Neutrophil (primary cell): ENCODE measurements around the gene LY6G5C.

Source experiments
- H3K27ac ChIP-seq: fragments of 200-600 bp; sonication (generic); 2 replicates; pipeline ENCODE4 v1.5.1; 2016; ENCODE audit warnings: mild to moderate bottlenecking, moderate library complexity
- H3K27me3 ChIP-seq: fragments of 200-600 bp; sonication (generic); 2 replicates; pipeline ENCODE4 v1.6.0; 2016; ENCODE audit warnings: mild to moderate bottlenecking
- H3K36me3 ChIP-seq: fragments of 200-600 bp; sonication (generic); 2 replicates; pipeline ENCODE4 v1.5.1; 2017
- H3K4me1 ChIP-seq, 2 experiments: fragments of 200-600 bp in 1 of 2; sonication (generic) in 1 of 2; 1 replicate in 1 of 2; 2 replicates in 1 of 2; pipeline versions ENCODE4 v1.5.1 to v1.6.1; 2013 to 2016; ENCODE audit warnings: low read depth in 1 of 2, low read length in 1 of 2, mild to moderate bottlenecking in 1 of 2, moderate library complexity in 1 of 2; ENCODE audit not compliant: control insufficient read depth in 1 of 2, insufficient read depth in 1 of 2
- H3K4me3 ChIP-seq, 2 experiments: fragments of 200-600 bp in 1 of 2; sonication (generic) in 1 of 2; 1 replicate in 1 of 2; 2 replicates in 1 of 2; pipeline ENCODE4 v1.5.1; 2013 to 2016; ENCODE audit warnings: low read depth in 1 of 2, low read length in 1 of 2, mild to moderate bottlenecking in 1 of 2, moderate library complexity in 1 of 2
- H3K9me3 ChIP-seq: fragments of 200-600 bp; sonication (generic); 2 replicates; pipeline ENCODE4 v1.5.1; 2016
- TF ChIP-seq, protein P1 (sequence below): fragments of 200-600 bp; sonication (generic); IDR thresholded peaks from 2 replicates; pipeline ENCODE4 v1.5.1; 2016; ENCODE audit warnings: antibody characterized with exemption

The LY6G5C gene

DNA sequence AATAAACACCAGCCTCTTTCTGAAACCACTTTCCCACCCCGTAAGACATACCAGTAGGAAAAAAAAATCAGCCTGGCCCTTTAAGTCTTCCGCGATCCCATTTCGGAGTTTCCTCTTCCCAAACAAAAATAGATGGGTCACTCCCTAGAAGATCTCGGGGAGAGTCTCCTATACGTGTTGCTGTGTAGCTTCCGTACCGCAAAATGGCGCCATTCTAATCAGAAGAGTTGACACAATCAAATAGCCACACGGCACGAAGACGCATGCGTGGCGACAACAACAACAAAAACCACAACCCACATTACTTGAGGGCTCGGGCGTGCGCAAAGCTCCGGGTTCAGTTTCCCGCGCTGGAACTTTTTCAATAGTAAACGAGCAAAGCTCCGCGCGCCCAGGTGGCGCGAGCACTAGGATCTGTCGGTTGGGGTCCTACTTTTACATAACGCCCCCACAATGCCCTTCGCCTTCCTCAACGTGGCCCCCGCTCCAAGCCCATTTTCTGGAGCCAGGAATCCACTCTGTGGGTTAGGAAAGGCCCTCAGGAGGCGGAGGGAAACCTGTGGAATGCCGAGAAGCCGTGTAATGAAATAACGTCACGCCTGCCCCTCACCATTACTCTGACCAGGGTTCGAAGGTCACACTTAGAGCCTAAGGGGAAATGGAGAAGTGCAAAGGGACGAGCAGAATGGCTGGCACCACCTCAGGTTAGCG lies 15.9 kb downstream of the LY6G5C start, which contains the start of gene GPANK1:
TSS of gene GPANK1 (minus strand) at position 208 of the 711 bp plus-strand sequence. CDS start 519 bp downstream, outside the sequence.
- Histone ChIP-seq H3K9me3 (no peaks in the 10 kb centered on the region), H3K36me3 (peaks cover 57% of the 10 kb centered on the region), H3K4me3 (peak within 1 kb of the TSS; percentile 81 to 97), H3K4me1 (peaks cover 47 to 59% of the 10 kb centered on the region in 2 experiments), H3K27me3 (no peaks in the 10 kb centered on the region), H3K27ac (peak within 1 kb of the TSS; percentile 96)
- TF ChIP-seq, protein P1, sequence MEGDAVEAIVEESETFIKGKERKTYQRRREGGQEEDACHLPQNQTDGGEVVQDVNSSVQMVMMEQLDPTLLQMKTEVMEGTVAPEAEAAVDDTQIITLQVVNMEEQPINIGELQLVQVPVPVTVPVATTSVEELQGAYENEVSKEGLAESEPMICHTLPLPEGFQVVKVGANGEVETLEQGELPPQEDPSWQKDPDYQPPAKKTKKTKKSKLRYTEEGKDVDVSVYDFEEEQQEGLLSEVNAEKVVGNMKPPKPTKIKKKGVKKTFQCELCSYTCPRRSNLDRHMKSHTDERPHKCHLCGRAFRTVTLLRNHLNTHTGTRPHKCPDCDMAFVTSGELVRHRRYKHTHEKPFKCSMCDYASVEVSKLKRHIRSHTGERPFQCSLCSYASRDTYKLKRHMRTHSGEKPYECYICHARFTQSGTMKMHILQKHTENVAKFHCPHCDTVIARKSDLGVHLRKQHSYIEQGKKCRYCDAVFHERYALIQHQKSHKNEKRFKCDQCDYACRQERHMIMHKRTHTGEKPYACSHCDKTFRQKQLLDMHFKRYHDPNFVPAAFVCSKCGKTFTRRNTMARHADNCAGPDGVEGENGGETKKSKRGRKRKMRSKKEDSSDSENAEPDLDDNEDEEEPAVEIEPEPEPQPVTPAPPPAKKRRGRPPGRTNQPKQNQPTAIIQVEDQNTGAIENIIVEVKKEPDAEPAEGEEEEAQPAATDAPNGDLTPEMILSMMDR: no peak

DNA sequence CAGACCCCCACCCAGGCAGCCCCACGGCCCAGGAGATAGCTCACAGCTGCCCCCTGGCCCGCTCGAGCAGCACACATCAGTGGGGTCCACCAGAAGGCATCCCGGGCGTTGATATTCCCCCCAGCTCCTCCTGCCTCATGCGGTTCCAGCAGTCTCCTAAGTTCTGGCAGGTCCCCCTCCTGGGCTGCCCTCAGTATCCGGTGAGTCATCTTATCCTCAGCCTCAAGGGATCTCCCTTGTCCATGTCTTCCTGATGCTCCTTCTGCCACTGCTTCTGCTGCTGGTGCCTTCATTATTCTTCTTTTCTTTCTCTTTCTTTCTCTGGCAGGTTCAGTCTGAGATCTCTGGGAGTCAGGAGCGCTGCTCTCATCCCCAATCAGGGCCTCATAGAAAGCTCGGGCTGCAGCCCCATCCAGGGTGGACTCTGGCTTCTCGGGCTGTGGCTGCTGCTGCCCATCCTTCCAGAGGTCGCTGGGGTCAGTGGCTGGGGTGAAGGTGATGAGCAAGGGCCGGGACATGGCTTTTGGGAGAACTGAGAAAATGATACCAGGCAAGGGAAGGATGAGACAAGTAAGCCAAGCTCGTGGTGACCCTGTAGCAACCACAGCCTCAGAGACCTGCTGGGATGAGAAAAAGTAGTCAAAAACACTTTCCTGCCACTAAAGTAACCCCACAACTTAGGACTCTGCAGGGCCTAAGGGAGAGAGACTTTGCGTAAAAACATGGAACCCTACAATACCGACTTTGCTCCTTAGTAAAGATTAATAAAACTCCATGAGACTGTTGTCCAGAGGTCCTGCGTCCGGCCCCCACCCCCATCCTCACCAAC lies 16.7 kb downstream of the LY6G5C start:
- H3K4me1 ChIP-seq: peaks cover 55 to 67% of the 10 kb centered on the region in 2 experiments
- peak overlapping the region; percentile 81 to 97 for H3K4me3 ChIP-seq
- TF ChIP-seq, protein P1: no peak
- peak overlapping the region; percentile 96 for H3K27ac ChIP-seq
- no peaks in the 10 kb centered on the region for H3K9me3 ChIP-seq
- H3K27me3 ChIP-seq: no peaks in the 10 kb centered on the region
- peaks cover 50% of the 10 kb centered on the region for H3K36me3 ChIP-seq

DNA sequence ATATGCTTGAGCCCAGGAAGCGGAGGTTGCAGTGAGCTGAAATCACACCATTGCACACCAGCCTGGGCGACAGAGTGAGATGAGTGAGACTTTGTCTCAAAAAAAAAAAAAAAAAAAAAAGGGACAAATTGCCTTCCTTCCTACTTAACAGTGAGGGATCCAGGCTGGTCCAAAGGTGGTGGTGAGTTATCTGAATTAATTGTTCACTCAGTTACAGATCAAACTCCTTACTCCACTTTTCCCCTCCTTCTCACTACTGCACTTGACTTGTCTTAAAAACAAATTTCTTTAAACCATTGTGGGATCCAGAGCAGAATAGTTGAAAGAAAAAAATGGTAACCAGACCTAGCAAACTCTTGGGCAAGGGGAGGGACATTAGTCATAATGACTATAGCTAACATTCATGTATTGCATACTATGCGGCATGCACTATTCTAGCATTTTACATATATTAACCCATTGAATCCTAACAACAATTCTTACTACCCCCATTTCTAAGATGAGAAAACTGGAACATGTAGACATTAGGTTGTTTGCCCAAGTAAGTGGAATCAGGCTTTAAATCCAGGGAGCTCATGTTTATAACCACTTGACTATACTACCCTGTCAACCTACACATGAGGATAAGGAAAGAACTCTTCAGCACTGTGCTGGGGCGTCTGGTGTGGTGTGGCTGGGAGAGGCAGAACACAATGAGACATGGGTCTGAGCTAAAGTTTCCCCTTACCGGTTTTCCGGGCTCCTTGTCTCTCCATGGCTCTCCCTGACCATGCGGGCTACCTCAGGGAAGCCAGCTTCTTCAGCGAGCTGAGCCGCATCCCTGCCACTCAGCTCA lies 17.5 kb downstream of the LY6G5C start:
- H3K27ac ChIP-seq: peak overlapping the region; percentile 96
- peak overlapping the region; percentile 81 to 97 for H3K4me3 ChIP-seq
- peaks cover 63 to 75% of the 10 kb centered on the region in 2 experiments for H3K4me1 ChIP-seq
- peaks cover 41% of the 10 kb centered on the region for H3K36me3 ChIP-seq
- TF ChIP-seq, protein P1: no peak
- H3K9me3 ChIP-seq: no peaks in the 10 kb centered on the region
- no peaks in the 10 kb centered on the region for H3K27me3 ChIP-seq

- Histone ChIP-seq H3K36me3 (peaks cover 35% of the 10 kb centered on the region), H3K4me3 (no peak overlapping the region), H3K4me1 (peaks cover 74 to 86% of the 10 kb centered on the region in 2 experiments), H3K27me3 (no peaks in the 10 kb centered on the region), H3K27ac (peak overlapping the region; percentile 92), H3K9me3 (no peaks in the 10 kb centered on the region)
- TF ChIP-seq, protein P1: no peak
These were observed 18.6 kb downstream of the LY6G5C start for GRCh38 chr6:31662124-31662723.
